HCT116 (cell line): ENCODE results near the gene KCNJ16. TPM values are rescaled to one million over a fixed set of nuclear protein-coding genes. Genes with fewer than 3 reads are reported as not detected.

Source experiments
- ATAC-seq: fragments of 200-7000 bp; cut with Tn5 transposase; 2 replicates; pipeline ENCODE4 v1.9.1; 2020; ENCODE audit warnings: mild to moderate bottlenecking, moderate library complexity
- BruUV-seq: library from RNA; stranded (reverse); fragments of 400-500 nt; replicated peaks from 2 replicates; lab custom pipeline; 2021; lab: Mats Ljungman, UMichigan
- CTCF ChIA-PET: fragments of 300-600 bp; sonication (Branson Sonifier 250); formaldehyde crosslinking; loops from one replicate; lab custom pipeline; 2021; ENCODE audit warnings: antibody characterized with exemption; lab: Charles Lee
- POLR2A ChIA-PET: fragments of 300-600, 350-600 bp; sonication (Branson Sonifier 250); formaldehyde crosslinking; loops from one replicate; lab custom pipeline; 2021; ENCODE audit warnings: antibody characterized with exemption; lab: Charles Lee
- RAD21 ChIA-PET, 2 experiments: fragments of 300-600 bp; sonication (Branson Sonifier 250); formaldehyde crosslinking; loops; one replicate each; lab custom pipeline; 2023; ENCODE audit warnings: low total read pairs in 2 of 2; ENCODE audit not compliant: uncharacterized antibody in 2 of 2, unreplicated experiment in 2 of 2, low non-redundant PET in 1 of 2; lab: Charles Lee
- DNase-seq: peaks from one replicate; pipeline ENCODE4 v3.0.0-alpha.2; 2010; ENCODE audit warnings: low read depth, low spot score
- H2AFZ ChIP-seq: fragments of 200-600 bp; shearing (Covaris generic), sonication (generic); 2 replicates; pipeline ENCODE4 v1.6.1; 2017; ENCODE audit warnings: low read depth, mixed run types, mixed read lengths, antibody characterized with exemption, low read length; ENCODE audit not compliant: poor library complexity, severe bottlenecking
- H3K27ac ChIP-seq: 2 replicates; pipeline ENCODE4 v1.5.1; 2012; ENCODE audit warnings: low read depth, low read length
- H3K27me3 ChIP-seq: fragments of 200-600 bp; sonication (generic); 2 replicates; pipeline ENCODE4 v1.6.1; 2016; ENCODE audit warnings: mixed run types, low read length, mixed read lengths; ENCODE audit not compliant: insufficient read depth
- H3K36me3 ChIP-seq, 2 experiments: fragments of 200-500 bp in 1 of 2; fragments of 200-600 bp in 1 of 2; sonication (Bioruptor generic) in 1 of 2; sonication (generic) in 1 of 2; 2 replicates each; pipeline versions ENCODE4 v1.5.1 to v1.6.1; 2014 to 2016; ENCODE audit warnings: low read length in 2 of 2, inconsistent platforms in 1 of 2, mixed read lengths in 1 of 2, mixed run types in 1 of 2; ENCODE audit not compliant: insufficient read depth in 2 of 2, control insufficient read depth in 1 of 2
- H3K4me1 ChIP-seq, 2 experiments: fragments of 200-600 bp in 1 of 2; sonication (generic) in 1 of 2; 2 replicates each; pipeline versions ENCODE4 v1.5.1 to v1.6.1; 2012 to 2017; ENCODE audit warnings: low read length in 2 of 2, inconsistent platforms in 1 of 2, mild to moderate bottlenecking in 1 of 2, mixed read lengths in 1 of 2, mixed run types in 1 of 2, moderate library complexity in 1 of 2; ENCODE audit not compliant: insufficient read depth in 2 of 2, control insufficient read depth in 1 of 2
- H3K4me2 ChIP-seq: fragments of 200-600 bp; sonication (generic); 2 replicates; pipeline ENCODE4 v1.6.1; 2017; ENCODE audit warnings: mixed run types, low read length, mixed read lengths
- H3K4me3 ChIP-seq, 2 experiments: fragments of 200-600 bp in 1 of 2; sonication (generic) in 1 of 2; replicated peaks in 1 of 2; 2 replicates each; pipeline ENCODE4 v1.5.1; 2011 to 2016; ENCODE audit warnings: low read length in 2 of 2, control low read depth in 1 of 2, low read depth in 1 of 2, mild to moderate bottlenecking in 1 of 2, mixed read lengths in 1 of 2, mixed run types in 1 of 2
- H3K79me2 ChIP-seq: fragments of 200-600 bp; sonication (generic); 2 replicates; pipeline ENCODE4 v1.6.1; 2017; ENCODE audit warnings: mild to moderate bottlenecking, mixed run types, low read length, moderate library complexity, mixed read lengths; ENCODE audit not compliant: insufficient read depth
- H3K9ac ChIP-seq: fragments of 200-600 bp; sonication (generic); 2 replicates; pipeline ENCODE4 v1.6.1; 2016; ENCODE audit warnings: low read length, mixed read lengths
- H3K9me2 ChIP-seq: fragments of 200-600 bp; sonication (generic), shearing (Covaris generic); 2 replicates; pipeline ENCODE4 v1.6.1; 2017; ENCODE audit warnings: mixed run types, mild to moderate bottlenecking, moderate library complexity; ENCODE audit not compliant: insufficient read depth
- H3K9me3 ChIP-seq, 2 experiments: fragments of 200-500 bp in 1 of 2; fragments of 200-600 bp in 1 of 2; sonication (Bioruptor generic) in 1 of 2; sonication (generic) in 1 of 2; 2 replicates each; pipeline ENCODE4 v1.6.1; 2014 to 2017; ENCODE audit warnings: low read length in 2 of 2, mixed read lengths in 2 of 2, inconsistent platforms in 1 of 2, low read depth in 1 of 2, mild to moderate bottlenecking in 1 of 2, mixed run types in 1 of 2, moderate library complexity in 1 of 2; ENCODE audit not compliant: control insufficient read depth in 1 of 2, insufficient read depth in 1 of 2
- H4K20me1 ChIP-seq: fragments of 200-600 bp; sonication (generic), shearing (Covaris generic); 2 replicates; pipeline ENCODE4 v1.6.1; 2017; ENCODE audit warnings: mixed run types, mild to moderate bottlenecking, moderate library complexity; ENCODE audit not compliant: insufficient read depth
- CBX3 ChIP-seq: IDR thresholded peaks from 2 replicates; pipeline ENCODE4 v1.6.1; 2012; ENCODE audit warnings: low read depth
- CEBPB ChIP-seq: IDR thresholded peaks from 2 replicates; pipeline ENCODE4 v1.6.1; 2012; ENCODE audit warnings: low read depth
- CTCF ChIP-seq, 3 experiments: fragments of 200-600 bp in 1 of 3; sonication (generic) in 1 of 3; IDR thresholded peaks in 2 of 3; conservative IDR thresholded peaks in 1 of 3; 2 replicates each; pipeline ENCODE4 v1.5.1; 2012 to 2017; ENCODE audit warnings: low read depth in 2 of 3, low read length in 2 of 3, antibody characterized with exemption in 1 of 3, borderline replicate concordance in 1 of 3, control low read depth in 1 of 3, mild to moderate bottlenecking in 1 of 3, mixed read lengths in 1 of 3, mixed run types in 1 of 3, moderate library complexity in 1 of 3; ENCODE audit not compliant: insufficient read depth in 1 of 3
- EGR1 ChIP-seq: IDR thresholded peaks from 2 replicates; pipeline ENCODE4 v1.6.1; 2012; ENCODE audit warnings: low read depth
- ELF1 ChIP-seq: IDR thresholded peaks from 2 replicates; pipeline ENCODE4 v1.6.1; 2012; ENCODE audit warnings: low read depth, borderline replicate concordance
- FOSL1 ChIP-seq: IDR thresholded peaks from 2 replicates; pipeline ENCODE4 v1.6.1; 2012; ENCODE audit warnings: low read depth
- MAX ChIP-seq: IDR thresholded peaks from 2 replicates; pipeline ENCODE4 v1.6.1; 2012
- POLR2A ChIP-seq: IDR thresholded peaks from 2 replicates; pipeline ENCODE4 v1.7.0; 2011; ENCODE audit warnings: borderline replicate concordance; ENCODE audit not compliant: insufficient read depth, insufficient read length; ENCODE audit errors: extremely low read depth
- POLR2AphosphoS5 ChIP-seq: IDR thresholded peaks from 2 replicates; pipeline ENCODE4 v1.6.1; 2011; ENCODE audit warnings: mild to moderate bottlenecking, low read depth, low read length, moderate library complexity
- RAD21 ChIP-seq: IDR thresholded peaks from 2 replicates; pipeline ENCODE4 v1.6.1; 2012; ENCODE audit warnings: low read depth, mild to moderate bottlenecking
- REST ChIP-seq: IDR thresholded peaks from 2 replicates; pipeline ENCODE4 v1.6.1; 2012; ENCODE audit warnings: low read depth
- SIN3A ChIP-seq: IDR thresholded peaks from 2 replicates; pipeline ENCODE4 v1.6.1; 2012; ENCODE audit warnings: low read depth
- SP1 ChIP-seq: IDR thresholded peaks from 2 replicates; pipeline ENCODE4 v1.6.1; 2012; ENCODE audit warnings: low read depth
- SRF ChIP-seq: IDR thresholded peaks from 2 replicates; pipeline ENCODE4 v1.6.1; 2012; ENCODE audit warnings: low read depth
- YY1 ChIP-seq: IDR thresholded peaks from 2 replicates; pipeline ENCODE4 v1.6.1; 2011; ENCODE audit warnings: low read length, low read depth, moderate library complexity, mild to moderate bottlenecking; ENCODE audit not compliant: insufficient replicate concordance; ENCODE audit errors: extremely low read depth
- ZNF274 ChIP-seq: fragments of 200-500 bp; sonication (Bioruptor generic); IDR thresholded peaks from 2 replicates; pipeline ENCODE4 v1.6.1; 2014; ENCODE audit warnings: mild to moderate bottlenecking, low read depth, low read length, inconsistent platforms
- intact Hi-C: fragments of 100-400 bp; cut with micrococcal nuclease; formaldehyde crosslinking; loops from 2 replicates; pipeline ENCODE4 v1.10.0; 2022
- total RNA-seq: library from RNA; stranded (reverse); gene quantifications from one replicate; pipeline ENCODE4 v1.2.1, GENCODE V29; 2021; ENCODE audit not compliant: unreplicated experiment

The KCNJ16 gene
- total RNA-seq, 1 experiment from 2014 or later: not detected

GRCh38 chr17:70084476-70084875, 9.5 kb downstream of the KCNJ16 start:
- ATAC-seq: no peak
- POLR2A ChIA-PET: no interaction called here
- Histone ChIP-seq H3K4me3 (no peak overlapping the region), H3K79me2 (no peaks in the 10 kb centered on the region), H3K27me3 (no peaks in the 10 kb centered on the region), H3K9me3 (peaks cover 4 to 35% of the 10 kb centered on the region in 2 experiments; a peak in 2 of 4 replicates), H3K4me2 (no peak overlapping the region), H3K9ac (no peak overlapping the region), H3K4me1 (no peaks in the 10 kb centered on the region), H3K9me2 (no peaks in the 10 kb centered on the region), H3K36me3 (no peaks in the 10 kb centered on the region), H3K27ac (no peak overlapping the region), H4K20me1 (no peaks in the 10 kb centered on the region), H2AFZ (no peak overlapping the region)
- TF ChIP-seq CBX3 (no peak), SRF (no peak), CEBPB (no peak), RAD21 (no peak), MAX (no peak), CTCF (IDR thresholded peaks at IDR 0.05 in 2 of 3, conservative IDR thresholded peaks at IDR 0.05 in 1 of 3; ENCODE audit: borderline replicate concordance in 1 of 3, insufficient read depth in 1 of 3, low read depth in 2 of 3, low read length in 2 of 3) (no peak), SIN3A (no peak), SP1 (no peak), POLR2AphosphoS5 (no peak), ZNF274 (no peak), POLR2A (no peak), YY1 (no peak), REST (no peak), ELF1 (no peak), EGR1 (no peak), FOSL1 (no peak)
- RAD21 ChIA-PET: no interaction called here
- intact Hi-C loops: no loop called here
- DNase-seq: no peak
- CTCF ChIA-PET: no interaction called here
- no TSS peak for BruUV-seq
